ENCODE results near the gene CACTIN. TPM values are rescaled to one million over a fixed set of nuclear protein-coding genes. Genes with fewer than 3 reads are reported as not detected.

CACTIN gene
- total RNA-seq, 1 experiment from 2014 or later = 33.2 TPM

GRCh38 chr19:3658004-3658869 lies 31.6 kb upstream of the CACTIN start:
- H3K4me1 ChIP-seq (ENCODE audit: control insufficient read depth in 1 of 2, insufficient read depth in 2 of 2, low read length in 2 of 2) = peaks cover 0 to 7% of the 10 kb centered on the region in 2 experiments; a peak in 1 of 4 replicates
- intact Hi-C loops (cut with micrococcal nuclease) = no loop called here
- CTCF ChIA-PET = no interaction called here
- no peak overlapping the region for H3K27ac ChIP-seq (ENCODE audit: low read depth, low read length)
- no peaks in the 10 kb centered on the region for H3K9me3 ChIP-seq (ENCODE audit: control insufficient read depth in 1 of 2, insufficient read depth in 1 of 2, low read depth in 1 of 2, low read length in 2 of 2)
- ATAC-seq (no peak), DNase-seq (ENCODE audit: low read depth, low spot score) (no peak)
- H3K9me2 ChIP-seq (ENCODE audit: insufficient read depth) = no peaks in the 10 kb centered on the region
- no peak overlapping the region for H3K9ac ChIP-seq (ENCODE audit: low read length)
- no TSS peak for BruUV-seq (replicated peaks)
- POLR2A ChIA-PET = no interaction called here
- TF ChIP-seq, protein P1, sequence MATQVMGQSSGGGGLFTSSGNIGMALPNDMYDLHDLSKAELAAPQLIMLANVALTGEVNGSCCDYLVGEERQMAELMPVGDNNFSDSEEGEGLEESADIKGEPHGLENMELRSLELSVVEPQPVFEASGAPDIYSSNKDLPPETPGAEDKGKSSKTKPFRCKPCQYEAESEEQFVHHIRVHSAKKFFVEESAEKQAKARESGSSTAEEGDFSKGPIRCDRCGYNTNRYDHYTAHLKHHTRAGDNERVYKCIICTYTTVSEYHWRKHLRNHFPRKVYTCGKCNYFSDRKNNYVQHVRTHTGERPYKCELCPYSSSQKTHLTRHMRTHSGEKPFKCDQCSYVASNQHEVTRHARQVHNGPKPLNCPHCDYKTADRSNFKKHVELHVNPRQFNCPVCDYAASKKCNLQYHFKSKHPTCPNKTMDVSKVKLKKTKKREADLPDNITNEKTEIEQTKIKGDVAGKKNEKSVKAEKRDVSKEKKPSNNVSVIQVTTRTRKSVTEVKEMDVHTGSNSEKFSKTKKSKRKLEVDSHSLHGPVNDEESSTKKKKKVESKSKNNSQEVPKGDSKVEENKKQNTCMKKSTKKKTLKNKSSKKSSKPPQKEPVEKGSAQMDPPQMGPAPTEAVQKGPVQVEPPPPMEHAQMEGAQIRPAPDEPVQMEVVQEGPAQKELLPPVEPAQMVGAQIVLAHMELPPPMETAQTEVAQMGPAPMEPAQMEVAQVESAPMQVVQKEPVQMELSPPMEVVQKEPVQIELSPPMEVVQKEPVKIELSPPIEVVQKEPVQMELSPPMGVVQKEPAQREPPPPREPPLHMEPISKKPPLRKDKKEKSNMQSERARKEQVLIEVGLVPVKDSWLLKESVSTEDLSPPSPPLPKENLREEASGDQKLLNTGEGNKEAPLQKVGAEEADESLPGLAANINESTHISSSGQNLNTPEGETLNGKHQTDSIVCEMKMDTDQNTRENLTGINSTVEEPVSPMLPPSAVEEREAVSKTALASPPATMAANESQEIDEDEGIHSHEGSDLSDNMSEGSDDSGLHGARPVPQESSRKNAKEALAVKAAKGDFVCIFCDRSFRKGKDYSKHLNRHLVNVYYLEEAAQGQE (IDR thresholded peaks at IDR 0.05; ENCODE audit: low read depth) = no peak
- TF ChIP-seq ZNF274 (IDR thresholded peaks at IDR 0.05; ENCODE audit: low read depth, low read length) (no peak), FOSL1 (IDR thresholded peaks at IDR 0.05; ENCODE audit: low read depth) (no peak), YY1 (IDR thresholded peaks at IDR 0.05; ENCODE audit: extremely low read depth, insufficient replicate concordance, low read depth, low read length) (no peak), TCF7L2 (IDR thresholded peaks at IDR 0.05; ENCODE audit: borderline replicate concordance, extremely low read depth, insufficient read depth, insufficient read length) (no peak), RAD21 (IDR thresholded peaks at IDR 0.05; ENCODE audit: low read depth) (no peak), SP1 (IDR thresholded peaks at IDR 0.05; ENCODE audit: low read depth) (no peak), EZH2phosphoT487 (IDR thresholded peaks at IDR 0.05; ENCODE audit: borderline replicate concordance) (no peak)
- TF ChIP-seq, protein P2, sequence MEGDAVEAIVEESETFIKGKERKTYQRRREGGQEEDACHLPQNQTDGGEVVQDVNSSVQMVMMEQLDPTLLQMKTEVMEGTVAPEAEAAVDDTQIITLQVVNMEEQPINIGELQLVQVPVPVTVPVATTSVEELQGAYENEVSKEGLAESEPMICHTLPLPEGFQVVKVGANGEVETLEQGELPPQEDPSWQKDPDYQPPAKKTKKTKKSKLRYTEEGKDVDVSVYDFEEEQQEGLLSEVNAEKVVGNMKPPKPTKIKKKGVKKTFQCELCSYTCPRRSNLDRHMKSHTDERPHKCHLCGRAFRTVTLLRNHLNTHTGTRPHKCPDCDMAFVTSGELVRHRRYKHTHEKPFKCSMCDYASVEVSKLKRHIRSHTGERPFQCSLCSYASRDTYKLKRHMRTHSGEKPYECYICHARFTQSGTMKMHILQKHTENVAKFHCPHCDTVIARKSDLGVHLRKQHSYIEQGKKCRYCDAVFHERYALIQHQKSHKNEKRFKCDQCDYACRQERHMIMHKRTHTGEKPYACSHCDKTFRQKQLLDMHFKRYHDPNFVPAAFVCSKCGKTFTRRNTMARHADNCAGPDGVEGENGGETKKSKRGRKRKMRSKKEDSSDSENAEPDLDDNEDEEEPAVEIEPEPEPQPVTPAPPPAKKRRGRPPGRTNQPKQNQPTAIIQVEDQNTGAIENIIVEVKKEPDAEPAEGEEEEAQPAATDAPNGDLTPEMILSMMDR (IDR thresholded peaks at IDR 0.05 in 2 of 3, conservative IDR thresholded peaks at IDR 0.05 in 1 of 3; ENCODE audit: borderline replicate concordance in 1 of 3, insufficient read depth in 1 of 3, low read depth in 2 of 3, low read length in 2 of 3) = no peak
- H3K4me3 ChIP-seq (replicated peaks in 1 of 2; ENCODE audit: low read depth in 1 of 2, low read length in 2 of 2) = no peak overlapping the region
- H3K79me2 ChIP-seq (ENCODE audit: insufficient read depth, low read length) = no peaks in the 10 kb centered on the region
- no peak overlapping the region for H3K4me2 ChIP-seq (ENCODE audit: low read length)
- H3K36me3 ChIP-seq (ENCODE audit: control insufficient read depth in 1 of 2, insufficient read depth in 2 of 2, low read length in 2 of 2) = peaks cover 1 to 3% of the 10 kb centered on the region in 2 experiments; a peak in 2 of 4 replicates
- no peaks in the 10 kb centered on the region for H3K27me3 ChIP-seq (ENCODE audit: insufficient read depth, low read length)
- no peaks in the 10 kb centered on the region for H4K20me1 ChIP-seq (ENCODE audit: insufficient read depth)
- no peak overlapping the region for H2AFZ ChIP-seq (ENCODE audit: low read depth, low read length, poor library complexity, severe bottlenecking)
- RAD21 ChIA-PET (ENCODE audit: low non-redundant PET in 1 of 2, low total read pairs in 2 of 2, uncharacterized antibody in 2 of 2, unreplicated experiment in 2 of 2) = interaction anchor here in 1 of 2 experiments (0.6 kb wide), 1 partner anchor 199 kb away, joined by 4 read pairs; no protein-coding TSS in a partner anchor
